ENCODE results near the gene CDC40.

The CDC40 gene

DNA sequence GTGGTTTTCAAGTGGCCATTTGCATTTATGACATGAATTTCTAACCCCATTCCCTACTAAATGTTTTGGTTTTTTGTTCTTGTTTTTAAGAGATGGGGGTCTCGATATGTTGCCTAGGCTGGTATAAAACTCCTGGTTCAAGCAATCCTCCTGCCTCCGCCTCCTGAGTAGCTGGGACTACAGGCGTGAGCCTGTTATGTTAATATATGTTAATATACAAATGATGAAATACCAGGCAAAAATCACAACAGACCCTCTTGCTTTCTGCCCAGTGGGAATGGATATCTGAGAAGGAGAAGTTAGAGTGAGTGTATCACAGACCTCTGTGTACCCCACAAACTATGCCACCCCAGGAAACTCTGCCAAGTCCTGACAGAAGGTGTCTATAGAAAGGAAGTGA is 66.2 kb downstream of the CDC40 start:
- TF ChIP-seq, protein P1, sequence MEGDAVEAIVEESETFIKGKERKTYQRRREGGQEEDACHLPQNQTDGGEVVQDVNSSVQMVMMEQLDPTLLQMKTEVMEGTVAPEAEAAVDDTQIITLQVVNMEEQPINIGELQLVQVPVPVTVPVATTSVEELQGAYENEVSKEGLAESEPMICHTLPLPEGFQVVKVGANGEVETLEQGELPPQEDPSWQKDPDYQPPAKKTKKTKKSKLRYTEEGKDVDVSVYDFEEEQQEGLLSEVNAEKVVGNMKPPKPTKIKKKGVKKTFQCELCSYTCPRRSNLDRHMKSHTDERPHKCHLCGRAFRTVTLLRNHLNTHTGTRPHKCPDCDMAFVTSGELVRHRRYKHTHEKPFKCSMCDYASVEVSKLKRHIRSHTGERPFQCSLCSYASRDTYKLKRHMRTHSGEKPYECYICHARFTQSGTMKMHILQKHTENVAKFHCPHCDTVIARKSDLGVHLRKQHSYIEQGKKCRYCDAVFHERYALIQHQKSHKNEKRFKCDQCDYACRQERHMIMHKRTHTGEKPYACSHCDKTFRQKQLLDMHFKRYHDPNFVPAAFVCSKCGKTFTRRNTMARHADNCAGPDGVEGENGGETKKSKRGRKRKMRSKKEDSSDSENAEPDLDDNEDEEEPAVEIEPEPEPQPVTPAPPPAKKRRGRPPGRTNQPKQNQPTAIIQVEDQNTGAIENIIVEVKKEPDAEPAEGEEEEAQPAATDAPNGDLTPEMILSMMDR (IDR thresholded peaks at IDR 0.05; ENCODE audit: insufficient read depth, low read length, poor library complexity, severe bottlenecking), result no peak
- no peak for TF ChIP-seq EZH2phosphoT487 (conservative IDR thresholded peaks at IDR 0.05; ENCODE audit: low read length)
- no peaks in the 10 kb centered on the region for H3K9me2 ChIP-seq (replicated peaks; ENCODE audit: insufficient read depth, low read length)
- no peak overlapping the region for H3K27ac ChIP-seq (ENCODE audit: low read depth, low read length)
- no peaks in the 10 kb centered on the region for H3K36me3 ChIP-seq (ENCODE audit: low read length)
- no peaks in the 10 kb centered on the region for H3F3A ChIP-seq (ENCODE audit: insufficient read depth)
- H3K4me2 ChIP-seq (ENCODE audit: low read depth, low read length, poor library complexity, severe bottlenecking), result no peak overlapping the region
- H3K9ac ChIP-seq (ENCODE audit: low read length), result no peak overlapping the region
- H4K20me1 ChIP-seq (ENCODE audit: low read depth, low read length), result no peaks in the 10 kb centered on the region
- no peak overlapping the region for H2AFZ ChIP-seq (ENCODE audit: low read depth, low read length, severe bottlenecking)
- H3K4me3 ChIP-seq (ENCODE audit: insufficient read depth, low read length, poor library complexity, severe bottlenecking), result no peak overlapping the region
- no peaks in the 10 kb centered on the region for H3K27me3 ChIP-seq (ENCODE audit: low read length)
- no peaks in the 10 kb centered on the region for H3K79me2 ChIP-seq (ENCODE audit: insufficient read depth, low read length)
- H3K9me3 ChIP-seq (ENCODE audit: insufficient read depth, low read length), result no peaks in the 10 kb centered on the region

DNA sequence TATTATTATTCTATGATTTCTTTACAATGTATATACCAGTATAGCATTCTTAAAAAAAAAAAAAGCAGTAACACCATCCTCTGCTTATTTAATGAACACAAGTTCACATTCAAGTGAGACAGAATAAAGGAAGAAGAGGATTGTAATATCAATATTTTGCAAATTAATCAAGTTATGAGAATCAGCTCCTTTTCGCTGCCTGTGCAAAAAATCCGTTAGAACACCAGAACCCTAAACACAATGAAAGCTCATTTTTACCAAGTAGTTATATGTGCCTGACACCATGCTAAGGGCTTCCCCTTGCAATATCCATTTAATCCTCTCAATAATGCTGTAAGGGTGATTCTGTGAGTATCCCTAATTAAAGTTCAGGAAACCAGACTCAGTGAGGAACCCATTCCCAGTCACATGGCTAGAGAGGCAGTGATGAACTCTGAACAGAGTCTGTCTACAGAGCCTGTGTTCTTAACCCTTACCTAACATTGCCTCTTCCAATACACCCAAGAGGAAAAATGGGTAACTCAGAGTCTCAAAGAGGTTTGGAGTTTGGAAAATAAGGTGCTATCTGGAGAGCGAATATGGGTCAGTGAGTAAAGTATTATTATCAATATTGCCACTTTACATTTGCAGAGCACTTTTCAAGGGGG is 66.8 kb downstream of the CDC40 start:
- Histone ChIP-seq H3K9ac (ENCODE audit: low read length) (no peak overlapping the region), H3K9me3 (ENCODE audit: insufficient read depth, low read length) (no peaks in the 10 kb centered on the region), H3F3A (ENCODE audit: insufficient read depth) (no peaks in the 10 kb centered on the region), H3K36me3 (ENCODE audit: low read length) (no peaks in the 10 kb centered on the region), H4K20me1 (ENCODE audit: low read depth, low read length) (no peaks in the 10 kb centered on the region), H3K4me2 (ENCODE audit: low read depth, low read length, poor library complexity, severe bottlenecking) (no peak overlapping the region), H3K9me2 (replicated peaks; ENCODE audit: insufficient read depth, low read length) (no peaks in the 10 kb centered on the region), H3K79me2 (ENCODE audit: insufficient read depth, low read length) (no peaks in the 10 kb centered on the region), H3K4me3 (ENCODE audit: insufficient read depth, low read length, poor library complexity, severe bottlenecking) (no peak overlapping the region), H3K27me3 (ENCODE audit: low read length) (no peaks in the 10 kb centered on the region), H2AFZ (ENCODE audit: low read depth, low read length, severe bottlenecking) (no peak overlapping the region), H3K27ac (ENCODE audit: low read depth, low read length) (no peak overlapping the region)
- TF ChIP-seq EZH2phosphoT487 (conservative IDR thresholded peaks at IDR 0.05; ENCODE audit: low read length), result no peak
- TF ChIP-seq, protein P1 (IDR thresholded peaks at IDR 0.05; ENCODE audit: insufficient read depth, low read length, poor library complexity, severe bottlenecking), result no peak

DNA sequence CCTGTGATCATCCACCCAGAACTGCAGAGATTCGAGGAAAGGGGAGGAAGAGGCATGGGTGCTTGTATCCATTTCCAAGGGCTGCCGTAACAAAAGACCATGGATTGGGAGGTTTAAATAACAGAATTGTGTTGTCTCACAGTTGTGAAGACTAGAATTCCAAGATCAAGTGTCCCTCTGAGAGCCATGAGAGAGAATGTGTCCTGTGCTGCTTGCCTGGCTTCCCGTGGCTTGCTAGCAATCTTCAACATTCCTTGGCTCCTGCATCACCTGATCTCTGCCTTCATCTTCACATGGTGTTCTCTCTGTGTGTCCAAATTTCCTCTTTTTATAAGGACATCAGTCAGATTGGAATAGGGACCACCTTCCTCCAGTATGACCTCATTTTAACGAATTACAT is 69.8 kb downstream of the CDC40 start:
- no peak overlapping the region for H3K9ac ChIP-seq (ENCODE audit: low read length)
- TF ChIP-seq EZH2phosphoT487 (conservative IDR thresholded peaks at IDR 0.05; ENCODE audit: low read length), result no peak
- TF ChIP-seq, protein P1 (IDR thresholded peaks at IDR 0.05; ENCODE audit: insufficient read depth, low read length, poor library complexity, severe bottlenecking), result no peak
- no peak overlapping the region for H3K4me3 ChIP-seq (ENCODE audit: insufficient read depth, low read length, poor library complexity, severe bottlenecking)
- H3K4me2 ChIP-seq (ENCODE audit: low read depth, low read length, poor library complexity, severe bottlenecking), result no peak overlapping the region
- no peaks in the 10 kb centered on the region for H3K9me2 ChIP-seq (replicated peaks; ENCODE audit: insufficient read depth, low read length)
- H3K9me3 ChIP-seq (ENCODE audit: insufficient read depth, low read length), result no peaks in the 10 kb centered on the region
- no peaks in the 10 kb centered on the region for H4K20me1 ChIP-seq (ENCODE audit: low read depth, low read length)
- no peak overlapping the region for H3K27ac ChIP-seq (ENCODE audit: low read depth, low read length)
- H3K36me3 ChIP-seq (ENCODE audit: low read length), result no peaks in the 10 kb centered on the region
- no peak overlapping the region for H2AFZ ChIP-seq (ENCODE audit: low read depth, low read length, severe bottlenecking)
- H3K79me2 ChIP-seq (ENCODE audit: insufficient read depth, low read length), result no peaks in the 10 kb centered on the region
- no peaks in the 10 kb centered on the region for H3F3A ChIP-seq (ENCODE audit: insufficient read depth)
- no peaks in the 10 kb centered on the region for H3K27me3 ChIP-seq (ENCODE audit: low read length)

Measured in SU-DHL-6 (cell line).